HG03066 (cell line): ENCODE measurements around the gene NDST3.

ENCODE experiments used
- ATAC-seq: cut with Tn5 transposase; IDR thresholded peaks from one replicate; pipeline ENCODE4 v1.9.1; 2021; ENCODE audit warnings: low read depth; ENCODE audit not compliant: unreplicated experiment

NDST3 gene

GRCh38 chr4:118173126-118173525, 138.8 kb downstream of the NDST3 start:
- ATAC-seq: no peak

GRCh38 chr4:118173956-118174725, 139.9 kb downstream of the NDST3 start:
- ATAC-seq: no peak

GRCh38 chr4:118175506-118175905, 141.2 kb downstream of the NDST3 start:
- no peak for ATAC-seq

- ATAC-seq: no peak
Measured at GRCh38 chr4:118177126-118177525, 142.8 kb downstream of the NDST3 start.

GRCh38 chr4:118180776-118181175, 146.5 kb downstream of the NDST3 start:
- no peak for ATAC-seq

- ATAC-seq: no peak
Measured at GRCh38 chr4:118190903-118191302, 156.6 kb downstream of the NDST3 start.

GRCh38 chr4:118193421-118193820, 159.1 kb downstream of the NDST3 start:
- ATAC-seq: no peak

GRCh38 chr4:118206627-118207026, 172.3 kb downstream of the NDST3 start:
- ATAC-seq: no peak

GRCh38 chr4:118213101-118213500, 178.8 kb downstream of the NDST3 start:
- ATAC-seq: no peak

GRCh38 chr4:118215826-118216225, 181.5 kb downstream of the NDST3 start:
- no peak for ATAC-seq

- ATAC-seq: no peak
Measured at GRCh38 chr4:118221227-118221800, 187.0 kb downstream of the NDST3 start.

GRCh38 chr4:118224243-118224829, 190.1 kb downstream of the NDST3 start:
- ATAC-seq: peak; percentile 54

- no peak for ATAC-seq
Measured at GRCh38 chr4:118225511-118225910, 191.2 kb downstream of the NDST3 start.

GRCh38 chr4:118226311-118227010, 192.2 kb downstream of the NDST3 start:
- ATAC-seq: no peak

- no peak for ATAC-seq
Measured at GRCh38 chr4:118235566-118236120, 201.4 kb downstream of the NDST3 start.

- no peak for ATAC-seq
Measured at GRCh38 chr4:118237531-118237930, 203.2 kb downstream of the NDST3 start.

GRCh38 chr4:118249890-118250289, 215.6 kb downstream of the NDST3 start:
- ATAC-seq: no peak

- ATAC-seq: no peak
Measured at GRCh38 chr4:118254368-118254767, 220.1 kb downstream of the NDST3 start.

- ATAC-seq: no peak
Measured at GRCh38 chr4:118259111-118259510, 224.8 kb downstream of the NDST3 start.

- no peak for ATAC-seq
Measured at GRCh38 chr4:118260309-118260708, 226.0 kb downstream of the NDST3 start.

- no peak for ATAC-seq
Measured at GRCh38 chr4:118264096-118264495, 229.8 kb downstream of the NDST3 start.
